Upper lobe of left lung (tissue), 4 donors: ENCODE results near the gene SLFN12L.

Source experiments
- EP300 ChIP-seq, 4 donors: sonication (generic); formaldehyde crosslinking; IDR thresholded peaks; one replicate each; pipeline ENCODE4 v1.5.1; 2017; ENCODE audit warnings: antibody characterized with exemption in 4 of 4, control low read depth in 2 of 4
- POLR2AphosphoS5 ChIP-seq, 2 donors: sonication (generic); formaldehyde crosslinking; IDR thresholded peaks; one replicate each; pipeline ENCODE4 v1.5.1; 2017; ENCODE audit warnings: antibody characterized with exemption in 2 of 2
- TF ChIP-seq, protein P1 (sequence below), 6 experiments: fragments of 450-650 bp in 4 of 6; fragments of 200-600 bp in 2 of 6; sonication (generic) in 2 of 6; IDR thresholded peaks; one replicate each; pipeline ENCODE4 v1.5.1; 2016 to 2019; ENCODE audit warnings: antibody characterized with exemption in 6 of 6

DNA sequence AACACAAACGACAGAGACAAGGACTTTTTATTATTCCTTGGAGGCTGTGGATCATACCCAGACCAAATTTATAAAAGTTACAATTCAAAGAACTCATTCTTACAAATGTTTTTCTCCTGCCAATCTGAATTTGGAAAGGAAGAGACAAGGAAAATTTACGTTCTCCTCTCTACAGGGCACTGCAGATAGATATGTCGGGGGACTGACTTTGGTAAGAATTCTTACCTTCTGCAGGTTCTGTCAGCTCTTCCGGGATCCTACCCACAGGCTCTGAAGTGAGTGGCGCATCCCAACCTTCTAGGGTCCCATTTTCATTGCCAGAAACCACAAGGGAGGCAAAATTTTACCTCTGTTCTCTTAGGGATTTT, 2.2 kb upstream of the SLFN12L start:
- TF ChIP-seq, protein P1, sequence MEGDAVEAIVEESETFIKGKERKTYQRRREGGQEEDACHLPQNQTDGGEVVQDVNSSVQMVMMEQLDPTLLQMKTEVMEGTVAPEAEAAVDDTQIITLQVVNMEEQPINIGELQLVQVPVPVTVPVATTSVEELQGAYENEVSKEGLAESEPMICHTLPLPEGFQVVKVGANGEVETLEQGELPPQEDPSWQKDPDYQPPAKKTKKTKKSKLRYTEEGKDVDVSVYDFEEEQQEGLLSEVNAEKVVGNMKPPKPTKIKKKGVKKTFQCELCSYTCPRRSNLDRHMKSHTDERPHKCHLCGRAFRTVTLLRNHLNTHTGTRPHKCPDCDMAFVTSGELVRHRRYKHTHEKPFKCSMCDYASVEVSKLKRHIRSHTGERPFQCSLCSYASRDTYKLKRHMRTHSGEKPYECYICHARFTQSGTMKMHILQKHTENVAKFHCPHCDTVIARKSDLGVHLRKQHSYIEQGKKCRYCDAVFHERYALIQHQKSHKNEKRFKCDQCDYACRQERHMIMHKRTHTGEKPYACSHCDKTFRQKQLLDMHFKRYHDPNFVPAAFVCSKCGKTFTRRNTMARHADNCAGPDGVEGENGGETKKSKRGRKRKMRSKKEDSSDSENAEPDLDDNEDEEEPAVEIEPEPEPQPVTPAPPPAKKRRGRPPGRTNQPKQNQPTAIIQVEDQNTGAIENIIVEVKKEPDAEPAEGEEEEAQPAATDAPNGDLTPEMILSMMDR (IDR thresholded peaks at IDR 0.05) = peak in 2 of 6 experiments; percentile 2 to 7
- TF ChIP-seq POLR2AphosphoS5 (IDR thresholded peaks at IDR 0.05) (no peak), EP300 (IDR thresholded peaks at IDR 0.05) (no peak)
